HEK293 (cell line): ENCODE results near the gene UBAC2.

Experiments used
- CTCF ChIA-PET: fragments of 350-600 bp; formaldehyde crosslinking; extraction: SDS; loops from one replicate; lab custom pipeline; 2021; ENCODE audit warnings: antibody characterized with exemption; lab: Yijun Ruan, JAX
- POLR2A ChIA-PET: fragments of 300-600 bp; formaldehyde crosslinking; extraction: SDS; loops from one replicate; lab custom pipeline; 2020; ENCODE audit warnings: antibody characterized with exemption, inconsistent platforms; lab: Yijun Ruan, JAX
- H3K27ac ChIP-seq: fragments of 200-500 bp; sonication (Bioruptor generic); 2 replicates; pipeline ENCODE4 v1.5.1; 2014; ENCODE audit warnings: low read depth, low read length, control low read depth, inconsistent platforms; ENCODE audit errors: extremely low read depth
- H3K36me3 ChIP-seq, 2 experiments: fragments of 200-500 bp in 1 of 2; sonication (Bioruptor generic) in 1 of 2; 1 replicate in 1 of 2; 2 replicates in 1 of 2; pipeline ENCODE4 v1.5.1; 2014 to 2017; ENCODE audit warnings: inconsistent platforms in 2 of 2, low read length in 2 of 2; ENCODE audit not compliant: control insufficient read depth in 2 of 2, insufficient read depth in 1 of 2
- H3K4me1 ChIP-seq: fragments of 200-500 bp; sonication (Bioruptor generic); 2 replicates; pipeline ENCODE4 v1.5.1; 2014; ENCODE audit warnings: mild to moderate bottlenecking, low read length, inconsistent platforms; ENCODE audit not compliant: control insufficient read depth, insufficient read depth
- H3K4me3 ChIP-seq: 2 replicates; pipeline ENCODE4 v1.5.1; 2011; ENCODE audit warnings: low read depth, mild to moderate bottlenecking, control low read depth, low read length, moderate library complexity
- H3K9me3 ChIP-seq: fragments of 200-500 bp; sonication (Bioruptor generic); 2 replicates; pipeline ENCODE4 v1.5.1; 2014; ENCODE audit warnings: low read depth, low read length, inconsistent platforms; ENCODE audit not compliant: control insufficient read depth, insufficient read depth
- HOXC10 ChIP-seq: sonication (generic); formaldehyde crosslinking; IDR thresholded peaks from 2 replicates; pipeline ENCODE4 v1.8.1; 2023; ENCODE audit warnings: mild to moderate bottlenecking, missing genetic modification reagents
- KLF17 ChIP-seq: fragments of 450-650 bp; formaldehyde crosslinking; IDR thresholded peaks from 2 replicates; pipeline ENCODE4 v1.5.1; 2016; ENCODE audit warnings: missing biosample characterization, missing genetic modification characterization
- MYNN ChIP-seq: fragments of 450-650 bp; formaldehyde crosslinking; IDR thresholded peaks from 2 replicates; pipeline ENCODE4 v1.5.1; 2016; ENCODE audit warnings: missing biosample characterization, missing genetic modification characterization, borderline replicate concordance
- PBX3 ChIP-seq: sonication (generic); formaldehyde crosslinking; IDR thresholded peaks from 2 replicates; pipeline ENCODE4 v1.8.1; 2022; ENCODE audit warnings: mild to moderate bottlenecking, moderate library complexity, missing genetic modification reagents
- PRDM6 ChIP-seq: fragments of 450-650 bp; formaldehyde crosslinking; IDR thresholded peaks from 2 replicates; pipeline ENCODE4 v1.5.1; 2017; ENCODE audit warnings: missing biosample characterization, missing genetic modification characterization
- RBAK ChIP-seq: fragments of 450-650 bp; formaldehyde crosslinking; IDR thresholded peaks from 2 replicates; pipeline ENCODE4 v1.5.1; 2016; ENCODE audit warnings: missing biosample characterization, missing genetic modification characterization
- SALL2 ChIP-seq: fragments of 450-650 bp; formaldehyde crosslinking; IDR thresholded peaks from 2 replicates; pipeline ENCODE4 v1.5.0; 2017; ENCODE audit warnings: missing biosample characterization, mild to moderate bottlenecking, missing genetic modification characterization, borderline replicate concordance
- ZBTB10 ChIP-seq: fragments of 450-650 bp; formaldehyde crosslinking; IDR thresholded peaks from 2 replicates; pipeline ENCODE4 v1.5.1; 2016; ENCODE audit warnings: missing biosample characterization, missing genetic modification characterization
- ZNF121 ChIP-seq: fragments of 450-650 bp; formaldehyde crosslinking; IDR thresholded peaks from 2 replicates; pipeline ENCODE4 v1.5.1; 2016; ENCODE audit warnings: missing biosample characterization, missing genetic modification characterization
- ZNF132 ChIP-seq: fragments of 450-650 bp; formaldehyde crosslinking; IDR thresholded peaks from 2 replicates; pipeline ENCODE4 v1.5.1; 2017; ENCODE audit warnings: missing biosample characterization, missing genetic modification characterization, borderline replicate concordance
- ZNF146 ChIP-seq: fragments of 450-650 bp; formaldehyde crosslinking; IDR thresholded peaks from 2 replicates; pipeline ENCODE4 v1.5.1; 2016; ENCODE audit warnings: missing biosample characterization, missing genetic modification characterization
- ZNF184 ChIP-seq: fragments of 450-650 bp; IDR thresholded peaks from 2 replicates; pipeline ENCODE4 v1.5.1; 2018; ENCODE audit warnings: missing biosample characterization, mild to moderate bottlenecking, missing genetic modification characterization
- ZNF214 ChIP-seq: fragments of 450-650 bp; formaldehyde crosslinking; IDR thresholded peaks from 2 replicates; pipeline ENCODE4 v1.5.1; 2017; ENCODE audit warnings: missing biosample characterization, mild to moderate bottlenecking, missing genetic modification characterization, borderline replicate concordance
- ZNF335 ChIP-seq: fragments of 450-650 bp; formaldehyde crosslinking; conservative IDR thresholded peaks from 2 replicates; pipeline ENCODE4 v1.5.1; 2016; ENCODE audit warnings: missing biosample characterization, missing genetic modification characterization
- ZNF394 ChIP-seq: fragments of 450-650 bp; formaldehyde crosslinking; IDR thresholded peaks from 2 replicates; pipeline ENCODE4 v1.5.1; 2016; ENCODE audit warnings: missing biosample characterization, missing genetic modification characterization, mild to moderate bottlenecking, moderate library complexity, borderline replicate concordance
- ZNF404 ChIP-seq: fragments of 450-650 bp; formaldehyde crosslinking; IDR thresholded peaks from 2 replicates; pipeline ENCODE4 v1.5.1; 2017; ENCODE audit warnings: missing biosample characterization, missing genetic modification characterization
- ZNF510 ChIP-seq: fragments of 450-650 bp; formaldehyde crosslinking; IDR thresholded peaks from 2 replicates; pipeline ENCODE4 v1.5.1; 2018; ENCODE audit warnings: mild to moderate bottlenecking, missing genetic modification characterization, missing biosample characterization; ENCODE audit not compliant: insufficient replicate concordance
- ZSCAN23 ChIP-seq: fragments of 450-650 bp; formaldehyde crosslinking; IDR thresholded peaks from 2 replicates; pipeline ENCODE4 v1.5.1; 2016; ENCODE audit warnings: missing biosample characterization, missing genetic modification characterization

The UBAC2 gene

GRCh38 chr13:99367106-99367616 lies 166.5 kb downstream of the UBAC2 start:
- TF ChIP-seq SALL2 (tag by site-specific recombination) (no peak), ZNF394 (tag by site-specific recombination) (no peak), PRDM6 (tag by site-specific recombination) (no peak)
- POLR2A ChIA-PET: no interaction called here
- H3K27ac ChIP-seq: no peak overlapping the region
- no peak overlapping the region for H3K4me3 ChIP-seq
- no peaks in the 10 kb centered on the region for H3K9me3 ChIP-seq
- peaks cover 0 to 17% of the 10 kb centered on the region in 2 experiments; a peak in 1 of 3 replicates for H3K36me3 ChIP-seq
- CTCF ChIA-PET: interaction anchor here (0.6 to 0.7 kb wide), 2 partner anchors 80 to 201 kb away, joined by 3 read pairs; no protein-coding TSS in a partner anchor
- no peaks in the 10 kb centered on the region for H3K4me1 ChIP-seq

GRCh38 chr13:99367663-99368448 lies 167.2 kb downstream of the UBAC2 start:
- no peaks in the 10 kb centered on the region for H3K9me3 ChIP-seq
- peaks cover 0 to 17% of the 10 kb centered on the region in 2 experiments; a peak in 1 of 3 replicates for H3K36me3 ChIP-seq
- POLR2A ChIA-PET: no interaction called here
- no peak overlapping the region for H3K4me3 ChIP-seq
- CTCF ChIA-PET: interaction anchor here (0.7 kb wide), 1 partner anchor 202 kb away, joined by 3 read pairs; no protein-coding TSS in a partner anchor
- H3K27ac ChIP-seq: no peak overlapping the region
- no peaks in the 10 kb centered on the region for H3K4me1 ChIP-seq
- TF ChIP-seq ZNF132 (tag by site-specific recombination): no peak
- TF ChIP-seq ZNF184 (tag by site-specific recombination): no peak
- TF ChIP-seq ZNF121 (tag by site-specific recombination): no peak

GRCh38 chr13:99370481-99371275 lies 170.0 kb downstream of the UBAC2 start:
- H3K36me3 ChIP-seq: peaks cover 0 to 17% of the 10 kb centered on the region in 2 experiments; a peak in 1 of 3 replicates
- H3K4me1 ChIP-seq: no peaks in the 10 kb centered on the region
- H3K27ac ChIP-seq: no peak overlapping the region
- H3K9me3 ChIP-seq: no peaks in the 10 kb centered on the region
- H3K4me3 ChIP-seq: no peak overlapping the region
- POLR2A ChIA-PET: no interaction called here
- CTCF ChIA-PET: interaction anchor here (1.0 kb wide), 1 partner anchor 66 kb away, joined by 3 read pairs; no protein-coding TSS in a partner anchor
- no peak for TF ChIP-seq ZNF146
- TF ChIP-seq RBAK (tag by site-specific recombination): no peak
- no peak for TF ChIP-seq PRDM6 (tag by site-specific recombination)
- TF ChIP-seq ZNF335 (tag by site-specific recombination): no peak
- no peak for TF ChIP-seq ZNF132 (tag by site-specific recombination)
- TF ChIP-seq ZNF214: no peak
- no peak for TF ChIP-seq ZBTB10 (tag by site-specific recombination)
- TF ChIP-seq ZNF510 (tag by site-specific recombination): no peak
- no peak for TF ChIP-seq KLF17 (tag by site-specific recombination)
- TF ChIP-seq ZSCAN23 (tag by site-specific recombination): no peak
- TF ChIP-seq ZNF404 (tag by site-specific recombination): no peak
- TF ChIP-seq MYNN (tag by site-specific recombination): no peak
- no peak for TF ChIP-seq PBX3 (CRISPR knock-in tag)
- TF ChIP-seq HOXC10 (CRISPR knock-in tag): no peak
